Panc1 (cell line): ENCODE results near the gene FRMD4A.

Experiments used
- POLR2AphosphoS5 ChIP-seq: IDR thresholded peaks from 2 replicates; pipeline ENCODE4 v1.6.1; 2012; ENCODE audit warnings: mild to moderate bottlenecking, low read depth, low read length, moderate library complexity
- TF ChIP-seq, protein P1 (sequence below): fragments of 450-650 bp; IDR thresholded peaks from 2 replicates; pipeline ENCODE4 v1.5.1; 2017; ENCODE audit warnings: mild to moderate bottlenecking
- TF ChIP-seq, protein P2 (sequence below), 2 experiments: IDR thresholded peaks; 2 replicates each; pipeline ENCODE4 v1.6.1; 2011 to 2012; ENCODE audit warnings: low read depth in 2 of 2, control low read depth in 1 of 2, low read length in 1 of 2, mild to moderate bottlenecking in 1 of 2, moderate library complexity in 1 of 2; ENCODE audit not compliant: insufficient read depth in 1 of 2

DNA sequence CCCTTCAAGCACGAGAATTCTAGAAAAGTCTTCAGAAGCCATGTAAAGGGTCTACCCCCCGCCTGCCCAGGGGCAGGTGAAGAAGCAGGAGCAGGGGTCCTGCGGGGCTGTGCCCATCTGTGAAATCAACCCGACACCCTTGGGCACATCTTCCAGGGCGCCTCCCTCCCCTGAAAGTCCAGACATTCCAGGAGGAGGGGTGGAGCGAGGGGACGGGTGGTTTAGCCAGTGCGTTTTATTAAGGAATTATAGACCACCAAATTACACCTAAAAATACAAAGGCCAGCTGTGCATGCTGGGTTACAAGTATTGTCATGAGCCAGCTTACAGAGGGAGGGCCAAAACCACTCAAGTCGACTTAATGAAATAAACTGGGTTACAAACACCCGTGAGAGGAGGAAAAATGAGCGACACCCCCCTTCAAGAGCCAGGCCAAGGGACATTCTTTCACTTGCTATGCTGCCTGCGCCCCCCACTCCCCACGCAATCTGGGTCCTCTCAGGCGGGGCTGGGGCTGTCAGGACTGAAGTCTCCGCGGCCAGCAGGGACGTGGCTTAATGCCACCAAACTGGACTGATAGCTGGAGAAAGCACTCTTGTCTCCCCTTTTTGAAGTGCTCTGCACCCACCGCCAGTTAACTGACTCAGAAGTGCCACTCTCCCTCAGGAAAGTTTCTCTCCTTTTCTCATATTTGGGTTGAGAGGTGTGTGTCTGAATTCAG is 360.3 kb downstream of the FRMD4A start:
- TF ChIP-seq, protein P1, sequence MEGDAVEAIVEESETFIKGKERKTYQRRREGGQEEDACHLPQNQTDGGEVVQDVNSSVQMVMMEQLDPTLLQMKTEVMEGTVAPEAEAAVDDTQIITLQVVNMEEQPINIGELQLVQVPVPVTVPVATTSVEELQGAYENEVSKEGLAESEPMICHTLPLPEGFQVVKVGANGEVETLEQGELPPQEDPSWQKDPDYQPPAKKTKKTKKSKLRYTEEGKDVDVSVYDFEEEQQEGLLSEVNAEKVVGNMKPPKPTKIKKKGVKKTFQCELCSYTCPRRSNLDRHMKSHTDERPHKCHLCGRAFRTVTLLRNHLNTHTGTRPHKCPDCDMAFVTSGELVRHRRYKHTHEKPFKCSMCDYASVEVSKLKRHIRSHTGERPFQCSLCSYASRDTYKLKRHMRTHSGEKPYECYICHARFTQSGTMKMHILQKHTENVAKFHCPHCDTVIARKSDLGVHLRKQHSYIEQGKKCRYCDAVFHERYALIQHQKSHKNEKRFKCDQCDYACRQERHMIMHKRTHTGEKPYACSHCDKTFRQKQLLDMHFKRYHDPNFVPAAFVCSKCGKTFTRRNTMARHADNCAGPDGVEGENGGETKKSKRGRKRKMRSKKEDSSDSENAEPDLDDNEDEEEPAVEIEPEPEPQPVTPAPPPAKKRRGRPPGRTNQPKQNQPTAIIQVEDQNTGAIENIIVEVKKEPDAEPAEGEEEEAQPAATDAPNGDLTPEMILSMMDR = no peak
- no peak for TF ChIP-seq POLR2AphosphoS5
- TF ChIP-seq, protein P2, sequence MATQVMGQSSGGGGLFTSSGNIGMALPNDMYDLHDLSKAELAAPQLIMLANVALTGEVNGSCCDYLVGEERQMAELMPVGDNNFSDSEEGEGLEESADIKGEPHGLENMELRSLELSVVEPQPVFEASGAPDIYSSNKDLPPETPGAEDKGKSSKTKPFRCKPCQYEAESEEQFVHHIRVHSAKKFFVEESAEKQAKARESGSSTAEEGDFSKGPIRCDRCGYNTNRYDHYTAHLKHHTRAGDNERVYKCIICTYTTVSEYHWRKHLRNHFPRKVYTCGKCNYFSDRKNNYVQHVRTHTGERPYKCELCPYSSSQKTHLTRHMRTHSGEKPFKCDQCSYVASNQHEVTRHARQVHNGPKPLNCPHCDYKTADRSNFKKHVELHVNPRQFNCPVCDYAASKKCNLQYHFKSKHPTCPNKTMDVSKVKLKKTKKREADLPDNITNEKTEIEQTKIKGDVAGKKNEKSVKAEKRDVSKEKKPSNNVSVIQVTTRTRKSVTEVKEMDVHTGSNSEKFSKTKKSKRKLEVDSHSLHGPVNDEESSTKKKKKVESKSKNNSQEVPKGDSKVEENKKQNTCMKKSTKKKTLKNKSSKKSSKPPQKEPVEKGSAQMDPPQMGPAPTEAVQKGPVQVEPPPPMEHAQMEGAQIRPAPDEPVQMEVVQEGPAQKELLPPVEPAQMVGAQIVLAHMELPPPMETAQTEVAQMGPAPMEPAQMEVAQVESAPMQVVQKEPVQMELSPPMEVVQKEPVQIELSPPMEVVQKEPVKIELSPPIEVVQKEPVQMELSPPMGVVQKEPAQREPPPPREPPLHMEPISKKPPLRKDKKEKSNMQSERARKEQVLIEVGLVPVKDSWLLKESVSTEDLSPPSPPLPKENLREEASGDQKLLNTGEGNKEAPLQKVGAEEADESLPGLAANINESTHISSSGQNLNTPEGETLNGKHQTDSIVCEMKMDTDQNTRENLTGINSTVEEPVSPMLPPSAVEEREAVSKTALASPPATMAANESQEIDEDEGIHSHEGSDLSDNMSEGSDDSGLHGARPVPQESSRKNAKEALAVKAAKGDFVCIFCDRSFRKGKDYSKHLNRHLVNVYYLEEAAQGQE (IDR thresholded peaks at IDR 0.05; ENCODE audit: insufficient read depth in 1 of 2, low read depth in 2 of 2, low read length in 1 of 2) = no peak
